T-helper 2 cell treated with Interferon-gamma antibody and Interleukin-4, amounts not matched to agents 5 μg/mL and 100 μg/mL, for 36 hours (primary cell): ENCODE data around the gene NME3.
"Not testable (repeated sequence)": the region's sequence is repeated elsewhere in the genome, so short reads cannot be mapped to it uniquely, and the experiment has no call there.

Source experiments
- DNase-seq: peaks from one replicate; pipeline ENCODE4 v3.0.0; 2021; ENCODE audit warnings: low spot score
- H3K27ac Mint-ChIP-seq: one replicate; pipeline ENCODE4 v1.8.0; 2021; ENCODE audit warnings: mild to moderate bottlenecking, mixed read lengths
- H3K27me3 Mint-ChIP-seq: one replicate; pipeline ENCODE4 v1.8.0; 2021; ENCODE audit warnings: low read depth, mixed read lengths
- H3K36me3 Mint-ChIP-seq: one replicate; pipeline ENCODE4 v1.8.0; 2021; ENCODE audit warnings: low read depth, mixed read lengths
- H3K4me1 Mint-ChIP-seq: one replicate; pipeline ENCODE4 v1.8.0; 2021; ENCODE audit warnings: low read depth, mixed read lengths
- H3K4me3 Mint-ChIP-seq: one replicate; pipeline ENCODE4 v1.8.0; 2022; ENCODE audit warnings: mild to moderate bottlenecking, moderate library complexity, mixed read lengths
- H3K9me3 Mint-ChIP-seq: one replicate; pipeline ENCODE4 v1.8.0; 2021; ENCODE audit warnings: mixed read lengths

Gene NME3

DNA sequence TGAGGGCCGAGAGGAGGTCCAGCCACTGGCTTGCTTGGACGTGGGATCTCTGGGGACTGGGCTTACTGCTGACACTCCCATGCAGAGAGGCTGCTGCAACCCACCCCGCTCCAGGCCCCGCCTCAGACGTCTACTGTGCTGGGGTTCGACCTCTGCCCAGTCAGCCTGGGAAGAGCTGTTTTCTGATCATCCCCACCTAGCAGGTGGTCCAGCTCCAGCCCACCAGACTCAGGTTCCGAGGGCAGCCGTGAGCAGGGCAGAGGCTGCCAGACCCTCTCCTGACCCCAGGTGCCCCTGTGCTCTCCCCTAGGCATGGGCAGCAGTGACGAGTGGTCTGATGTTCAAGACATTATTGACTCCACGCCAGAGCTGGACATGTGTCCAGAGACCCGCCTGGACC, 23.4 kb downstream of the NME3 start:
- no peak overlapping the region for H3K4me3 Mint-ChIP-seq
- no peaks in the 10 kb centered on the region for H3K4me1 Mint-ChIP-seq
- H3K9me3 Mint-ChIP-seq: no peaks in the 10 kb centered on the region
- no peaks in the 10 kb centered on the region for H3K27me3 Mint-ChIP-seq
- peaks cover 8% of the 10 kb centered on the region for H3K36me3 Mint-ChIP-seq
- DNase-seq: no peak
- no peak overlapping the region for H3K27ac Mint-ChIP-seq

DNA sequence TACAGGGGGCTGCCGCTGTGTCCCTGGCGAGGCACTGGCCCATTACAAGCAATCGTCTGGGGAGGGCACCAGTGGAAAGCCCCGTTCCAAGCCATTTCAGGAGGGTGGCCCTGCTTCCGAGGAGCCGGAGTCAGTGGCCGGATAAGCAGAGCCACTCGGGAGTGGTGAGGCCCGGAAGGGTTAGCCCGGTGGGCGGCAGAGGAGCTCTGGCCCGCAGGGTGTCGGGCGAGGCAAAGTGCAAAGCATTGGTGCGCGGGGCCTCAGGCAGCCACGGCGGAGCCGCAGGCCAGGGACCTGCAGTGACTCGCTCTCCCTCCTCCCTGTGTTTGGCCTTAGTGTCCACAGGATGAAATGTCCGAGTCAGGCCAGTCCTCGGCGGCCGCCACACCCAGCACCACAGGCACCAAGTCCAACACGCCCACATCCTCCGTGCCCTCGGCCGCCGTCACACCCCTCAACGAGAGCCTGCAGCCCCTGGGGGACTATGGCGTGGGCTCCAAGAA, 24.6 kb downstream of the NME3 start:
- Mint-ChIP-seq H3K4me1 (no peaks in the 10 kb centered on the region), H3K27me3 (no peaks in the 10 kb centered on the region), H3K4me3 (no peak overlapping the region), H3K36me3 (peaks cover 4% of the 10 kb centered on the region), H3K27ac (no peak overlapping the region), H3K9me3 (no peaks in the 10 kb centered on the region)
- DNase-seq: no peak

DNA sequence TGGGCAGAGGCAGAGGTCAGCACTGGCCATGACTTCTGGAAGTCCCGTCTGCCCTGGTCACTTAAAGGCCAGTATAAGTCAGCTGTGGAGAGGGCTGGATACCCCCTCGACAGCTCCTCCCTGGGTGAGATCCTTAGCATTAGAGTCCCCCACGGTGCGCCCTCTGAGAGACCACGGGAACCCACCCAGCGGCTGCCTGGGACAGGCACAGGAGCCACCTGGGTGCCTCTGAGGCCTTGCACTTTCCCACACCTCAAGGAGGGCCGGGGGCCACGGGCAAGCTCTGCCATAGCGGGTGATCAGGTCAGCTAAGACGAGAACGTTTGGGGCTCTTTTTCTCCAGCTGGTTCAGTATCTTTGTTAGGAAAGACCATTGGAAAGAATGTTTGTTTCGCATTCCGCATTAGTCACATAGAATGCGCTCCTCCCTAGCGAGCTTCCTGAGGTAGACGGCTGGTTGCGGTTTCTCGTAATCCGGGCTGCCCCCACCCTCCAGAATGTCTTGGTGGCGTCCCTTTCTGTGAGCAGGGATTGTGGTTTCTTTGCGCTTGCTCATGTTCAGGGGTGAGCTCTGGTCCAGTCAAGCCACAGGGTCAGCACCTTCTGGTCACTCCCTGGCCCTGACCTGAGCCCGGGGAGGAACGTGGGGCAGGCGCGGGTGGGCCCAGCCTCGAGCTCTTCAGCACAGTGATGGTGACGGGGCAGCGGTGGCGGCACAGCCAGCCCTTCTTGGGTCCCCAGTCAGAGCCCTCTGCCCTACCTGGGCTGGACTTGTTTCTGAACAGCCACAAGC, 25.2 kb downstream of the NME3 start:
- Mint-ChIP-seq H3K27me3 (no peaks in the 10 kb centered on the region), H3K27ac (no peak overlapping the region), H3K4me3 (no peak overlapping the region), H3K36me3 (peaks cover 5% of the 10 kb centered on the region), H3K4me1 (no peaks in the 10 kb centered on the region), H3K9me3 (no peaks in the 10 kb centered on the region)
- DNase-seq: no peak

DNA sequence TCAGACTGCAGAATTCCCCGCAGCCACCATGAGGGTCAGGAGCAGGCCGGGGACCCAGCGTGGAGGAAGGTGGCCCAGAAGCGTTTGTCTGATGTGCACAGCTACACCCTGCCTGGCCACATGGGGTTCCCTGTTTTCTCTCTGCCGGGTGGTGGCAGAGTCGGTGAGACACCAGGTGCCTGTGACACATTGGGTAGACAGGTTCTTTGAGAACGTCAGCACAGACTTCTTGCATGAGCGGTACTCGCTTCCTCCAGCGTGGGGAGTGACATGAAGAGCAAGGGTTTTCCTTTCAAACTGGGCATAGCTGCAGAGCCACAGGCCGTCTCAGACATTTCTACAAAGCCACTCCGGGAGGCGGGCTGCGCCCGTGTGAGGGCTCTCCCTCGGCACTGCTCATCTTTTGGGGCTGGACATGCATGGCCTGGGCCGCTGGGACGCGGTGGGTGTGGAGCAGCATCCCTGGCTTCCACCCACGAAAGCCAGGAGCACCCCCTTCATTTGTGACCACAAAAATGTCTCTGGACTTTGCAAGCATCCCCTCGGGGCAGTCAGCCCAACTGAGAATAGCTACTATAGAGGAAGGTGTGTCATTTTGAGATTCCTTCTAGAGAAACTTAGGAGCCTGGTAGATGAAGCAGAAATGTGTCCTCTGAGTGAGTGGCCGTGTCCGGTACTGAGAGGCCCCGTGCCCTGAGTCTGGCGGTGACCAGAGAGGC, 26.0 kb downstream of the NME3 start:
- Mint-ChIP-seq H3K4me1 (no peaks in the 10 kb centered on the region), H3K4me3 (no peak overlapping the region), H3K27me3 (no peaks in the 10 kb centered on the region), H3K9me3 (no peaks in the 10 kb centered on the region), H3K27ac (no peak overlapping the region), H3K36me3 (peaks cover 5% of the 10 kb centered on the region)
- DNase-seq: no peak

DNA sequence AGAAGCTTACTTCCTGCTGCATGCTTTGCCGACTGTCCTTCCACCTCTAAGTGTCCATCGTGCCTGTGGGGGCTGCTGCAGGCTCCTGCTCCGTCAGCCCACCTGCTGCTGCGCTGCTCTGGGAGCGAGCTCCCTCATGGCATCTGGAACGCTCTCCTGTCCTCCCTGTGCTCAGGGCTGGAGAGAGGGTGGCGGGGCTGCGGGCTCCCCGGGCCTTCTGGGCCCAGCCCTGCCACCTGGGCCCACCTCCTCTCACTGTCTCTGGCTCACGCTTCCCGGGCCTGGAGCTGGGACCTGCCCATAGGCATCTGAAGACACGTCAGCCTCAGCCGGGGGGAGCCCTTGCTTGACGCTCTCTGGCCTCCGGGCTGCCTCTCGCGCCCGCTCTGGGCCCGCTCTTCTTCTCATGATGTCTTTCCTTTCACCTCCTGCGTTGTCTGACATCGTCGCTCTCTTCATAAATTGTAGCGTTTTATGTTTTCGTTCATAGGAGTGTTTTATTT, 27.0 kb downstream of the NME3 start:
- no peak for DNase-seq
- Mint-ChIP-seq H3K4me3 (no peak overlapping the region), H3K36me3 (peaks cover 5% of the 10 kb centered on the region), H3K27ac (no peak overlapping the region), H3K4me1 (no peaks in the 10 kb centered on the region), H3K27me3 (no peaks in the 10 kb centered on the region), H3K9me3 (no peaks in the 10 kb centered on the region)

DNA sequence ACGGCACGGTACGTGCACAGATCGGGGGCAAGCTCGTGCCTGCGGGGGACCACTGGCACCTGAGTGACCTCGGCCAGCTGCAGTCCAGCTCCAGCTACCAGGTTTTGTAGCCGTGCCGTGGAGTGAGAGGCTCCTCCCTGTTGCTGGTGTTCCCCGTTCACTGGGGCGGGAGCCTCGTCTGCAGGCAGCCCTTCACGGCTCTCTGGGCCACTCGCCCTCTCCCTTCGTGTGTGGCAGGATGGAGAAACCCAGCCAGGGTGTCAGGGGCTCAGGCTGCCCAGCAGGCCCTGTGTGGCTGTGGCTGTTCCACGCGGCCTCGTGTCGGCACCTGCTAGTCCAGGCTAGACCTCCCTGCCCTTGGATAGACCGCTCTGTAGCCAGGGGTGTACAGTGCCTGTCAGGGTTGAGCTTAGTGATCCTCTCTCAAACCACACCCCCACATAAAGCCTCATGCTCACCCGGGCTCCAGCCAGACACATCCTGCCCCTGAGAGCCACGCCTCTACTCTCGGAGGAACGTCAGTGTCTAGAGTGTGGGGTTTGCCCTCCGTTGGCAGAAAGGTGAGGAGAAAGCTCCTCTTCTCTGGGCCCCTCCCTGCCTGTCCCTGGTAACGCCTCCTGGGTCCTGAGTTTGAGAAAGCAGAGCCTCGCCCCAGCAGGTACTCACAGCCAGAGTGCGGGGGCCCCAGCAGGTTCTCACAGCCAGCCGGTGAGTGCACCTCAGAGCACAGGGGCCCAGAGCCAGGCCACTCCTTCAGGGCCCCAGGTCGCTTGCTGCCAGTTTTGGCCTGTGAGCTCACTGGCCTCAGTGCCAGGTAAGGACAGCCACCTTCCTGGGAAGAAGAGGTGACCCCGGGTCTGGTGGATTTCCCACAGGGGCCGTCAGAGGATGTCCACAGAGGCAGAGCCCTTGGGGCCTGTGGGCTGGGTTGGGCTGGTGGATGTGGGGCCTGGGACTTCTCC, 27.7 kb downstream of the NME3 start:
- no peaks in the 10 kb centered on the region for H3K9me3 Mint-ChIP-seq
- no peak overlapping the region for H3K4me3 Mint-ChIP-seq
- peaks cover 5% of the 10 kb centered on the region for H3K36me3 Mint-ChIP-seq
- no peak for DNase-seq
- no peak overlapping the region for H3K27ac Mint-ChIP-seq
- H3K4me1 Mint-ChIP-seq: no peaks in the 10 kb centered on the region
- no peaks in the 10 kb centered on the region for H3K27me3 Mint-ChIP-seq

DNA sequence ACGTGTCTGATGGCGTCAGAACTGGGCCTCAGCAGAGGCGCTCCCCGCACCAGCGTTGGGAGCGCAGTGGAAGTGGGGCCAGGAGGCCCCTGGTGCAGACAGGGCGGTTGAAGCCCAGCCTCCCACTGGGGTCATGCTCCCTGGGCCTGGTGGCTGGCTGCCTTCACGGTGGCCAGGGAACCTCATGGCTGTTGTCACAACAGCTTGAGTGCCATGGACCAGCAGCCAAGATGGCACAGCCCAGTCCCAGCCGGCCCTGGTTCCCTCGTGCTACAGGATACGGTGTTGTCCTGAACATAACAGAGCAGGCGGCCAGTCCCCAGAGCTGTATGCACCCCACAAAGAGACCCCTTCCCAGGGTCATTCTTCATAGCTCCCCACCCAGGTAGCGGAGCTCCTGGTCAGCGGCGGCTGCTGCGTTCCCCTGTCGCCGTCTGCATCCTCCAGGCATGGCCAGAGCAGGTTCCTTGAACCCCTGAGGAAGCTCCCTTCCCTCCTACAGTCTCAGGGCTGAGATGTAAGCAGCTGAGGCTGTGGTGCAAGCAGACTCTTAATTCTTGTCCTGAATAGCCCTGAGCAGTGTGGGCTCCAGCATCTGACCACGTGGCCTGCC, 29.7 kb downstream of the NME3 start:
- H3K27ac Mint-ChIP-seq: no peak overlapping the region
- no peaks in the 10 kb centered on the region for H3K4me1 Mint-ChIP-seq
- H3K36me3 Mint-ChIP-seq: peaks cover 3% of the 10 kb centered on the region
- no peak for DNase-seq
- no peak overlapping the region for H3K4me3 Mint-ChIP-seq
- no peaks in the 10 kb centered on the region for H3K9me3 Mint-ChIP-seq
- H3K27me3 Mint-ChIP-seq: no peaks in the 10 kb centered on the region

DNA sequence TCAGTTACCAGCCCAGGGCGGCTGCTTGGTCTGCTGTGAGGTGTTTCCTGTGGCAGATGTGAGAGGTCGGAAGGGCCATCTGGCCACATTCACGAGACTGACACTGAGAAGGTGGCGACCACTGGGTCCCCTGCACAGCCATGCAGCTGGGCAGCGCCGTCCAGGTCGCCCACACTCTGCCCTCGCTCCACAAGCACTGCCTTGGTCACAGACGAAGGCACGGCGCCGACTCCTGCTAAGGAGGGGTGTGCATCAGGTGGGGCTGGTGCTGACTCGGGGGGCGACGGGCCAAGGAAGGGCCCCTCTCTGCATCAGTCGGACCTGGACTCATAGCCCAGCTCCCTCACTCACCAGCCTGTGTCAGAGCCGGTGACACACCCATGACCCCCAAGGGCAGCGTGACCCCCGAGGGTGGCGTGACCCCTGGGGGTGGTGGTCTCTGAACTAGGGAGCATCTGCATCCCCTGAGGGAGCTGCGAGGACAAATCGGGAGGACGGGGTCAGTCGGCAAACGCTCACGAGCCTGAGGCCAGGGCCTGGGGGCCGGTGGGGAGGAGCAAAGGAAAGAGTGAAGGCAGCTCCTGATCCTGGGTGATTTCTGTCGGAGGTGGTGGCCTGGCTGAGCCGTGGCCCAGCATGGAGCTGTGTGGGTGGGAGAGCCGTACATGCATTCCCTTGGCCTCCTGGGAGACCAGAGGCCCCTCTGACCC, 30.4 kb downstream of the NME3 start:
- DNase-seq: no peak

DNA sequence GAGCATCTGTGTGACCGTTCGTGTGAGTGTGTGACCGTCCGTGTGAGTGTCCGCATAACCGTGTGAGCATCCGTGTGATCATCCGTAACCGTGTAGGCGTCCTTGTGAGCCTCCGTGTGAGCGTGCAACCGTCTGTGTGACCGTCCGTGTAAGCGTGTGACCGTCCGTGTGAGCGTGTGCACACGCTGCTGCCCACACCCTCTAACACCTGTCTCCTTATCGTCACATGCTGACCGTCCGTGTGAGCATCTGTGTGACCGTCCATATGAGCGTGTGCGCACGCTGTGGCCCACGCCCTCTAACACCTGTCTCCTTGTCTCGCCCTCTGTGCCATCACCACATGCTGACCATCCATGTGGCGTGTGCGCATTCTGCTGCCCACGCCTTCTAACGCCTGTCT, 31.1 kb downstream of the NME3 start:
- no peak overlapping the region for H3K4me3 Mint-ChIP-seq
- no peak for DNase-seq
- H3K36me3 Mint-ChIP-seq: peaks cover 3% of the 10 kb centered on the region
- H3K4me1 Mint-ChIP-seq: no peaks in the 10 kb centered on the region
- H3K9me3 Mint-ChIP-seq: no peaks in the 10 kb centered on the region
- H3K27me3 Mint-ChIP-seq: no peaks in the 10 kb centered on the region
- H3K27ac Mint-ChIP-seq: no peak overlapping the region

More for the DNA sequence above, 30.4 kb downstream of the NME3 start:
- H3K36me3 Mint-ChIP-seq: peaks cover 3% of the 10 kb centered on the region
- H3K27ac Mint-ChIP-seq: no peak overlapping the region
- no peaks in the 10 kb centered on the region for H3K9me3 Mint-ChIP-seq
- no peak overlapping the region for H3K4me3 Mint-ChIP-seq
- H3K4me1 Mint-ChIP-seq: no peaks in the 10 kb centered on the region
- H3K27me3 Mint-ChIP-seq: no peaks in the 10 kb centered on the region

DNA sequence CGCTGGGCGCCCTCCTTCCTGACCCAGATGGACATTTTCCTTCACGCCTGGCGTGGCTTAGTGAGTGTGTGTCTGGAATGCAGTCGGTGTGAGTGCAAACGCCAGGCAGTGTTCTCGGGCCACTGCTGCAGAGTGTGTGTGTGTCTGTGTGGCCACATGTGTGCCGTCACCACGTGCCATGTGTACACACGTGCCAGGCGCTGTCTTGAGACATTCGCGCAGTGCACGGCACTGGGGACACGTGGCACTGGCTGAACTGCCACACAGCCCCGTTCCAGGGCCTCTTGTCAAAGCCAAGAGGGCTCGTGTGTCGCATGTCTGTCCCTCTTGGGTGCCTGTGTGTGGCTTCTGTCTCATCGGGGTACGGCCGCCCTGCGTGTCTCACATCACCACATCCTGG, 36.5 kb downstream of the NME3 start:
- no peaks in the 10 kb centered on the region for H3K27me3 Mint-ChIP-seq
- H3K9me3 Mint-ChIP-seq: no peaks in the 10 kb centered on the region
- no peak overlapping the region for H3K4me3 Mint-ChIP-seq
- H3K4me1 Mint-ChIP-seq: no peaks in the 10 kb centered on the region
- no peaks in the 10 kb centered on the region for H3K36me3 Mint-ChIP-seq
- no peak for DNase-seq
- H3K27ac Mint-ChIP-seq: no peak overlapping the region

DNA sequence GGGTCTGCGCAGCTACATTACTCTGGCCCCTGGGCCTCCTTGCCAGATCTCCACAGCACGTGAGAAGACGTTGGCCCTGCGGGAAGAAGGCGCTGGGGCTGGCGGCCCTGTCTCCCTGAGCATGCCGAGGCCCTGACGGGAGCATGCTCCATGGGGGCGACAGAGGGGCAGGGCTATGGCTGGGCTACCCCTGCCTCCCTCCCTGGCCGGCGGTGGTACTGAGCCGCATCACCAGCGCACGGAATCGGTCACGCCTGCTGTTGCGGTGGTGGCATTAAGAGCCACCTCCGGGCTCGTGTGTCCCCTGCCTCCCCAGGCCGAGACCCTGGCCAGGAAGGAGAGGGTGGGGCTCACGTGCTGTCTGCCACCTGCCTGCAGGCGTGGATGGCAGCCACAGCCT, 37.2 kb downstream of the NME3 start:
- H3K36me3 Mint-ChIP-seq: no peaks in the 10 kb centered on the region
- H3K27ac Mint-ChIP-seq: no peak overlapping the region
- no peaks in the 10 kb centered on the region for H3K9me3 Mint-ChIP-seq
- H3K27me3 Mint-ChIP-seq: no peaks in the 10 kb centered on the region
- H3K4me1 Mint-ChIP-seq: no peaks in the 10 kb centered on the region
- H3K4me3 Mint-ChIP-seq: no peak overlapping the region
- no peak for DNase-seq

DNA sequence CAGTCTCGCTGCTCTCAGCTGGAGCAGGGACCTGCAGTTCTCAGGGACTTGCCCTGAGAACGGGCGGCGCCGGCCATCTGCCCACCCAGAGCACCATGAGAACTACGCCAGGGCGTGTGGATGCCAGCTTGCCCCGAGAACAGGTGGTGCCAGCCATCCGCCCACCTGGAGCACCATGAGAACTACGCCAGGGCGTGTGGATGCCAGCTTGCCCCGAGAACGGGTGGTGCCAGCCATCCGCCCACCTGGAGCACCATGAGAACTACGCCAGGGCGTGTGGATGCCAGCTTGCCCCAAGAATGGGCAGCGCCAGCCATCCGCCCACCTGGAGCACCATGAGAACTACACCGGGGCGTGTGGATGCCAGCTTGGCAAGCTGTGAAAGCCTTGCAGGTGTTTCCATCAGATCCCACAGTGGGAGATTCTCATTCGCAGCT, 38.8 kb downstream of the NME3 start:
- not testable (repeated sequence) for H3K9me3 Mint-ChIP-seq, H3K4me3 Mint-ChIP-seq, DNase-seq, H3K36me3 Mint-ChIP-seq, H3K27ac Mint-ChIP-seq, H3K27me3 Mint-ChIP-seq, H3K4me1 Mint-ChIP-seq

DNA sequence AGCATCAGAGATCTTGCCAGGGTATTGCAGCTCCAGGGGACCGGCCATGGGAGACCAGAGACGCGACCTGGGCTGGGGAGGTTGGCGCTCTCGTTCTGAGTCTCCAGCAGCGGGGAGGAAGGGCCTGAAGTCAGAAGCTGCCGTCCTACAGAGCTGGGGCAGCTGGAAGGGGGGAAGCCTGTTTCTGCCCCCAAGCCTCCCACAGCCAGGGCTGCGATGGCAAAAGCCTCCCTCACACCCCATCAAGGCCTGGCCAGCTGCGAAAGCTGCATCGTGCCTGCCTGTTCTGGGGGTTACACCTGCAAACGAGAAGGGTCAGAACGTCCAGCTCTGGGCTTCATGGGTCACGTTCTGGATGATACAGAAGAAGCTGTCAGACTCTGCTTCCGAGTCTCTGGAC, 39.3 kb downstream of the NME3 start:
- DNase-seq: no peak
- Mint-ChIP-seq H3K9me3 (no peaks in the 10 kb centered on the region), H3K4me3 (no peak overlapping the region), H3K36me3 (peaks cover 7% of the 10 kb centered on the region), H3K27ac (no peak overlapping the region), H3K27me3 (no peaks in the 10 kb centered on the region), H3K4me1 (no peaks in the 10 kb centered on the region)
